Neural progenitor cell (in vitro differentiated cells): ENCODE measurements around the gene MSMO1. TPM values are rescaled to one million over a fixed set of nuclear protein-coding genes. Genes with fewer than 3 reads are reported as not detected.

Experiments
- DNase-seq: peaks from one replicate; pipeline ENCODE4 v3.0.0-alpha.2; 2016; ENCODE audit warnings: low spot score
- H2AFZ ChIP-seq: fragments of 200-600 bp; sonication (generic); replicated peaks from 2 replicates; pipeline ENCODE4 v1.6.1; 2016; ENCODE audit warnings: antibody characterized with exemption
- H3F3A ChIP-seq: fragments of 200-600 bp; sonication (generic); 2 replicates; pipeline ENCODE4 v1.6.1; 2016; ENCODE audit warnings: antibody characterized with exemption, low read depth
- H3K27ac ChIP-seq: fragments of 200-600 bp; sonication (generic); 2 replicates; pipeline ENCODE4 v1.5.1; 2016; ENCODE audit warnings: mild to moderate bottlenecking
- H3K27me3 ChIP-seq: fragments of 200-600 bp; sonication (generic); 2 replicates; pipeline ENCODE4 v1.6.1; 2016; ENCODE audit warnings: mild to moderate bottlenecking, moderate library complexity
- H3K36me3 ChIP-seq: fragments of 200-600 bp; sonication (generic); 2 replicates; pipeline ENCODE4 v1.5.1; 2016
- H3K4me1 ChIP-seq: fragments of 200-600 bp; sonication (generic); 2 replicates; pipeline ENCODE4 v1.6.1; 2016; ENCODE audit warnings: mixed run types
- H3K4me2 ChIP-seq: fragments of 200-600 bp; sonication (generic); 2 replicates; pipeline ENCODE4 v1.6.1; 2016
- H3K4me3 ChIP-seq: fragments of 200-600 bp; sonication (generic); 2 replicates; pipeline ENCODE4 v1.5.1; 2016
- H3K79me2 ChIP-seq: fragments of 200-600 bp; sonication (generic); 2 replicates; pipeline ENCODE4 v1.6.1; 2016; ENCODE audit warnings: low read depth
- H3K9ac ChIP-seq: fragments of 200-600 bp; sonication (generic); 2 replicates; pipeline ENCODE4 v1.6.1; 2016
- H3K9me3 ChIP-seq: fragments of 200-600 bp; sonication (generic); 2 replicates; pipeline ENCODE4 v1.5.1; 2016; ENCODE audit warnings: low read depth
- H4K20me1 ChIP-seq: fragments of 200-600 bp; sonication (generic); 2 replicates; pipeline ENCODE4 v1.6.1; 2016; ENCODE audit warnings: low read depth
- H3K27ac Mint-ChIP-seq: 3 replicates; pipeline ENCODE4 v1.8.0; 2021; ENCODE audit warnings: mixed read lengths
- H3K27me3 Mint-ChIP-seq: 2 replicates; pipeline ENCODE4 v1.8.0; 2022; ENCODE audit warnings: low read depth, mild to moderate bottlenecking, inconsistent platforms, moderate library complexity, mixed read lengths; ENCODE audit not compliant: insufficient read depth
- H3K36me3 Mint-ChIP-seq: 3 replicates; pipeline ENCODE4 v1.8.0; 2021; ENCODE audit warnings: mixed read lengths
- H3K4me1 Mint-ChIP-seq: 3 replicates; pipeline ENCODE4 v1.8.0; 2021; ENCODE audit warnings: mixed read lengths
- H3K4me3 Mint-ChIP-seq: 3 replicates; pipeline ENCODE4 v1.8.0; 2021; ENCODE audit warnings: mild to moderate bottlenecking, moderate library complexity, mixed read lengths
- H3K9me3 Mint-ChIP-seq: 3 replicates; pipeline ENCODE4 v1.8.0; 2020; ENCODE audit warnings: mixed read lengths
- EZH2 ChIP-seq: fragments of 200-600 bp; sonication (generic); IDR thresholded peaks from 2 replicates; pipeline ENCODE4 v1.6.1; 2017; ENCODE audit warnings: antibody characterized with exemption, mild to moderate bottlenecking, moderate library complexity
- EZH2phosphoT487 ChIP-seq: fragments of 200-600 bp; sonication (generic); IDR thresholded peaks from 2 replicates; pipeline ENCODE4 v1.6.1; 2017; ENCODE audit warnings: antibody characterized with exemption
- total RNA-seq: library from RNA; depleted of rRNA; stranded (reverse); fragments of >200 nt; gene quantifications from 2 replicates; pipeline ENCODE4 v1.2.3, GENCODE V29; 2015; ENCODE audit warnings: low replicate concordance
- TF ChIP-seq, protein P1 (sequence below): fragments of 200-600 bp; sonication (generic); IDR thresholded peaks from 2 replicates; pipeline ENCODE4 v1.5.1; 2017; ENCODE audit warnings: antibody characterized with exemption, mild to moderate bottlenecking

MSMO1 gene
- total RNA-seq, 1 donor from 2014 or later: 298 TPM

DNA sequence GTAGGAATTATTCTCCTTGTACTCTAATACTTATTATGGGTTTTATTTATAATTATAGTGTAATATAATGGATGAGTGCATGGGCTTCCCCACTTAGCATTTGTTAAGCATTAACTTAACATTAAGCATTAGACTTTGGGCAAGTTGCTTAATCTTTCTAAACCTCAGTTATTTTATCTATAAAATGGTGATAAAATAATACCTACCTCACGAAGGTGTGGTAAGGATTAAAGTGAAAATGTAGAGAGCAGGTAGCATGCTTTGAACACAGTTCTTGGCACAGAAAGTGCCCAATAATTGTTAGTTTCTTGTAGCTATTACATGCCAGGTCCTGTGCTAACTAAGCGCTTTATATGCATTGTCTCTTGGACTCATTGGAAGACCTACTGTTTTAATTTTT, 2.6 kb downstream of the MSMO1 start:
- peaks cover 49% of the 10 kb centered on the region for H3K4me1 Mint-ChIP-seq

DNA sequence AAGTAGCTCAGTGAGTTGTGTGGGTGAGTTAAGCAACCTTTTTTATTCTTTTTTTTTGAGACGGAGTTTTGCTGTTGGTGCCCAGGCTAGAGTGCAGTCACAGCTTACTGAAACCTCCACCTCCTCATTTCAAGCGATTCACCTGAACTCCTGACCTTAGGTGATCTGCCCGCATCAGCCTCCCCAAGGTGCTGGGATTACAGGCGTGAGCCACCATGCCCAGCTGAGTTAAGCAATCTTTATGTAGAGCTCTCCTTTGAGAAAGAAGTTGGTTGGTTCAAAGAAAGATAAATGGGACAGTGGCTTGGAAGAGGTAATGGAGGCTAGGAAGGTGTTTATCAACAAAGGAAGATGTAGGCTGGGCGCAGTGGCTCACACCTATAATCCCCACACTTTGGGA, 3.2 kb downstream of the MSMO1 start:
- Histone ChIP-seq H3K27ac (no peak overlapping the region), H3K4me2 (peak overlapping the region; percentile 86), H3K27me3 (no peaks in the 10 kb centered on the region), H3K9ac (no peak overlapping the region), H3K79me2 (peaks cover 91% of the 10 kb centered on the region), H2AFZ (no peak overlapping the region), H3K36me3 (peaks cover 15% of the 10 kb centered on the region), H3F3A (peaks cover 17% of the 10 kb centered on the region), H3K4me3 (peak overlapping the region; percentile 89), H3K9me3 (no peaks in the 10 kb centered on the region), H3K4me1 (peaks cover 54% of the 10 kb centered on the region), H4K20me1 (peaks cover 79% of the 10 kb centered on the region)
- H3K27me3 Mint-ChIP-seq: no peaks in the 10 kb centered on the region
- H3K27ac Mint-ChIP-seq: no peak overlapping the region
- peaks cover 33% of the 10 kb centered on the region for H3K36me3 Mint-ChIP-seq
- no peak overlapping the region for H3K4me3 Mint-ChIP-seq
- no peak for TF ChIP-seq EZH2phosphoT487
- TF ChIP-seq, protein P1, sequence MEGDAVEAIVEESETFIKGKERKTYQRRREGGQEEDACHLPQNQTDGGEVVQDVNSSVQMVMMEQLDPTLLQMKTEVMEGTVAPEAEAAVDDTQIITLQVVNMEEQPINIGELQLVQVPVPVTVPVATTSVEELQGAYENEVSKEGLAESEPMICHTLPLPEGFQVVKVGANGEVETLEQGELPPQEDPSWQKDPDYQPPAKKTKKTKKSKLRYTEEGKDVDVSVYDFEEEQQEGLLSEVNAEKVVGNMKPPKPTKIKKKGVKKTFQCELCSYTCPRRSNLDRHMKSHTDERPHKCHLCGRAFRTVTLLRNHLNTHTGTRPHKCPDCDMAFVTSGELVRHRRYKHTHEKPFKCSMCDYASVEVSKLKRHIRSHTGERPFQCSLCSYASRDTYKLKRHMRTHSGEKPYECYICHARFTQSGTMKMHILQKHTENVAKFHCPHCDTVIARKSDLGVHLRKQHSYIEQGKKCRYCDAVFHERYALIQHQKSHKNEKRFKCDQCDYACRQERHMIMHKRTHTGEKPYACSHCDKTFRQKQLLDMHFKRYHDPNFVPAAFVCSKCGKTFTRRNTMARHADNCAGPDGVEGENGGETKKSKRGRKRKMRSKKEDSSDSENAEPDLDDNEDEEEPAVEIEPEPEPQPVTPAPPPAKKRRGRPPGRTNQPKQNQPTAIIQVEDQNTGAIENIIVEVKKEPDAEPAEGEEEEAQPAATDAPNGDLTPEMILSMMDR: no peak
- peaks cover 53% of the 10 kb centered on the region for H3K4me1 Mint-ChIP-seq
- no peak for DNase-seq
- peaks cover 2% of the 10 kb centered on the region for H3K9me3 Mint-ChIP-seq

More for the DNA sequence above, 2.6 kb downstream of the MSMO1 start:
- no peak overlapping the region for H3K27ac ChIP-seq
- H3K9me3 ChIP-seq: no peaks in the 10 kb centered on the region
- H3K4me3 ChIP-seq: peak overlapping the region; percentile 89
- Mint-ChIP-seq H3K9me3 (peaks cover 4% of the 10 kb centered on the region), H3K27me3 (no peaks in the 10 kb centered on the region), H3K4me3 (no peak overlapping the region), H3K27ac (no peak overlapping the region), H3K36me3 (peaks cover 33% of the 10 kb centered on the region)
- H4K20me1 ChIP-seq: peaks cover 73% of the 10 kb centered on the region
- TF ChIP-seq, protein P1: no peak
- no peak for TF ChIP-seq EZH2phosphoT487
- TF ChIP-seq EZH2: no peak
- peaks cover 85% of the 10 kb centered on the region for H3K79me2 ChIP-seq
- no peak overlapping the region for H2AFZ ChIP-seq
- no peak for DNase-seq
- H3K9ac ChIP-seq: no peak overlapping the region
- H3K4me2 ChIP-seq: peak overlapping the region; percentile 86
- peaks cover 14% of the 10 kb centered on the region for H3F3A ChIP-seq
- peaks cover 48% of the 10 kb centered on the region for H3K4me1 ChIP-seq
- H3K36me3 ChIP-seq: peaks cover 11% of the 10 kb centered on the region
- no peaks in the 10 kb centered on the region for H3K27me3 ChIP-seq

DNA sequence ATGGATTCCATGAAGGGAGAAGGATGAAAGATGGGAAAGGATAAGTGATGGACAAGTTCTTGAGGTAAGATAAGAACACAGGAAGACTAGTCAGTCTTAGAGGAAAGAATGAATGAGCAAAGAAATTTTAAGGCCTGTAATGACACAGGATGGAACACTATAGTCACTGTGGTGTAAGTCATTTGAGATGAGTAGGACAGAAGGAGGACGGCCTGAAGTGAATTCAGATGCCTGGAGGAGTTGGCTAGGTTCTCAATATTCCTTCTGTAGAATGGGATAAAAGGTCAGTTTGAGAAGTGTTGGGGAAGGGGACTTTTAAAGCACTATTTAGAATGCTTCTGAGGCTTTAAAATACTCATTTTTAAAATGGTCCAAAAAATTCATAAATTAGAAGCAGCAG, 3.9 kb downstream of the MSMO1 start:
- no peak overlapping the region for H3K4me3 Mint-ChIP-seq
- no peak overlapping the region for H3K27ac Mint-ChIP-seq
- Histone ChIP-seq H3K4me3 (peak overlapping the region; percentile 89), H3K27ac (no peak overlapping the region), H3K4me1 (peaks cover 58% of the 10 kb centered on the region), H4K20me1 (peaks cover 86% of the 10 kb centered on the region), H3F3A (peaks cover 18% of the 10 kb centered on the region), H3K79me2 (peaks cover 96% of the 10 kb centered on the region), H3K9me3 (no peaks in the 10 kb centered on the region), H3K4me2 (peak overlapping the region; percentile 86), H3K27me3 (no peaks in the 10 kb centered on the region), H3K36me3 (peaks cover 15% of the 10 kb centered on the region), H3K9ac (peak overlapping the region; percentile 18), H2AFZ (no peak overlapping the region)
- no peak for DNase-seq
- no peak for TF ChIP-seq EZH2
- TF ChIP-seq, protein P1: no peak
- TF ChIP-seq EZH2phosphoT487: no peak
- H3K36me3 Mint-ChIP-seq: peaks cover 33% of the 10 kb centered on the region
- no peaks in the 10 kb centered on the region for H3K9me3 Mint-ChIP-seq
- peaks cover 47% of the 10 kb centered on the region for H3K4me1 Mint-ChIP-seq
- H3K27me3 Mint-ChIP-seq: no peaks in the 10 kb centered on the region
